GM10266 (cell line): Measurements from ENCODE around the gene EYS.
"Not testable (repeated sequence)": the region's sequence is repeated elsewhere in the genome, so short reads cannot be mapped to it uniquely, and the experiment has no call there.

Source experiments
- DNase-seq: peaks from one replicate; pipeline ENCODE4 v3.0.0; 2012; ENCODE audit errors: extremely low spot score
- TF ChIP-seq, protein P1 (sequence below): IDR thresholded peaks from 2 replicates; pipeline ENCODE4 v1.5.1; 2012; ENCODE audit warnings: mild to moderate bottlenecking, low read depth; ENCODE audit not compliant: control insufficient read depth, insufficient read depth; ENCODE audit errors: missing control alignments

The EYS gene

DNA sequence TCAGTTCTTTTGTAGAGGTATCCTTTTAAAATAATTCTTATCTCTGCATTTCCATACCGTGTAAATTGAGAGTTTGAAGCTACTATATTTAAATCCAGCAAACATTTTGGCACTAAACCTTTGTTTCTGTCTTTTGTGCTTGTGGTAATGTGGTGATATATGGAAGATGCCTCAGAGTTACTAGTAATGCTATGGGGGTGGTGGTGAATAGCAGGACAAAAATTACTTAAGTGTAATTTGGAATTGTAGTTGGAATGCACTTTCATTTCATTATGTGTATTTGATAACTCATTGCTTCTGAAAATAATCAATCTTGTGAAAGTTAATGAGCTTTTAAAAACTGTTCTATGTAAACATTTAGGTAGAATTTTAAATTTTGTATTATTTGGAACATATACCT lies 1666.9 kb downstream of the EYS start:
- DNase-seq, result no peak
- TF ChIP-seq, protein P1, sequence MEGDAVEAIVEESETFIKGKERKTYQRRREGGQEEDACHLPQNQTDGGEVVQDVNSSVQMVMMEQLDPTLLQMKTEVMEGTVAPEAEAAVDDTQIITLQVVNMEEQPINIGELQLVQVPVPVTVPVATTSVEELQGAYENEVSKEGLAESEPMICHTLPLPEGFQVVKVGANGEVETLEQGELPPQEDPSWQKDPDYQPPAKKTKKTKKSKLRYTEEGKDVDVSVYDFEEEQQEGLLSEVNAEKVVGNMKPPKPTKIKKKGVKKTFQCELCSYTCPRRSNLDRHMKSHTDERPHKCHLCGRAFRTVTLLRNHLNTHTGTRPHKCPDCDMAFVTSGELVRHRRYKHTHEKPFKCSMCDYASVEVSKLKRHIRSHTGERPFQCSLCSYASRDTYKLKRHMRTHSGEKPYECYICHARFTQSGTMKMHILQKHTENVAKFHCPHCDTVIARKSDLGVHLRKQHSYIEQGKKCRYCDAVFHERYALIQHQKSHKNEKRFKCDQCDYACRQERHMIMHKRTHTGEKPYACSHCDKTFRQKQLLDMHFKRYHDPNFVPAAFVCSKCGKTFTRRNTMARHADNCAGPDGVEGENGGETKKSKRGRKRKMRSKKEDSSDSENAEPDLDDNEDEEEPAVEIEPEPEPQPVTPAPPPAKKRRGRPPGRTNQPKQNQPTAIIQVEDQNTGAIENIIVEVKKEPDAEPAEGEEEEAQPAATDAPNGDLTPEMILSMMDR, result no peak

DNA sequence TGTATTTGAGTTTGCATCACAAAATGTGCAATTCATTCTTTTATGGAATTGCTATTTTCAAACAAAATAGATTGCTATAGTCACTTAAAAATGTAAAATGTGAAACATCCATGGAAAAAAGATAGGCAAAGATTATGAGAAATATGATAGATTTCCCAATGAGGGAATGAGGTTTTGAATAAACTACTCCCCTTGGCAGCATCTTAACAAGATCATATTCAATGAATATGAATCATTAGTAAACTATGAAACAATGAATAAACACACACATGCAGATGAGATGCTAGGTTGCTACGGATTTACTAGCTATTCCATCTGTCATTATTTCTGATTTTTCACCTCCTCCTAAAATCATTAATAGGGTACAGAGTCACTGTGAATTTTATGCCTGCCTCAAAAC lies 1669.6 kb downstream of the EYS start:
- TF ChIP-seq, protein P1, result no peak
- no peak for DNase-seq

DNA sequence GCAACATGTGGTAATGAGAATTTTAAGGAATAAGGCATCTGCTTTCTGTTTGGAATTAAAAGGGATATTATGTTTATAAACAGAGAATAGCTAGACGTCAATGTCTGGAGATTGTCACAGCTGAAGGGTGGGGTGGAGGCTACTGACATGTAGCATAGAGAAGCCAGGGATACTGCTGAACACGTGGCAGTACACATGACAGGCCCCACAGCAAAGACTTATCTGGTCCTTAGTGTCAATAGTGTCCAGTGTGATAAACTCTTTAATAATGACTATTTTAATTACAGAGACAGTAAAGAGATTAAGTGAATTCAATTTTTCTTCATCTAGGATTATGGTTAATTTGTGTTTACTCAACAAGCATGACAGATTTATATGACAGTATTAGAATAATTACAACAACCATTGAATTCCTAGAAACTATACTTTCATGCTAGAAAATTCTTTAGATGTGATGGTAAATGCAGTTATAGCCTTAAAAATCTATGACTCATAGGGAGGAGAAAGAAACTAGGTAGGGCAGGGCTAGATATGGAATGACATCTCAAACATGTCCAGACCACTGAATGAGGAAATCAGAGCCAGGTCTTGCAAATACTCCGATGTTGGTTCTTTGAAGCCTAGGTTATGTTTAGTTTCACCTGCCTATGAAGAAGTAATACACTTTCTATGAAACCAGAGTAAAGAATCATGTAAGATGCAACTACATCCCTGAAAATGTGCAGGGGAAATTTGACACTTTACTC lies 1671.9 kb downstream of the EYS start:
- TF ChIP-seq, protein P1, result no peak
- no peak for DNase-seq

DNA sequence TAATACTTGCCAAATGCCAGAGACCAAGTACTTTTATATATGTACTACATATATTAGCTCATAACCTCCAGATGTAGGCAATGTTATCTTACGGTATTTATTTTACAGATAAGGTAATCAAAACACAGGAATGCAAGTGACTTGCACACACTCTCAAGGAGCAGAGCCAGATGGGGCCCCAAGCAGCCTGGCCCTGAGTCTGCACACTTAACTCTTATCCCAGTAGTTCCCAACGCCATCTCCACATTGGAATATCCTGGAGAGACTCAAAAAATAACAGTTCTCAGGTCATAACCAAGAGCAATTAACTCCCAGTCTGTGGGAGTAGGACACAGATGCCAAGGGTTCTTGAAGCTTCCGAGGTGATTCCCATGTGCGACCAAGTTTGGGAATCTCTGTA lies 1672.7 kb downstream of the EYS start:
- DNase-seq, result no peak
- TF ChIP-seq, protein P1, result no peak

DNA sequence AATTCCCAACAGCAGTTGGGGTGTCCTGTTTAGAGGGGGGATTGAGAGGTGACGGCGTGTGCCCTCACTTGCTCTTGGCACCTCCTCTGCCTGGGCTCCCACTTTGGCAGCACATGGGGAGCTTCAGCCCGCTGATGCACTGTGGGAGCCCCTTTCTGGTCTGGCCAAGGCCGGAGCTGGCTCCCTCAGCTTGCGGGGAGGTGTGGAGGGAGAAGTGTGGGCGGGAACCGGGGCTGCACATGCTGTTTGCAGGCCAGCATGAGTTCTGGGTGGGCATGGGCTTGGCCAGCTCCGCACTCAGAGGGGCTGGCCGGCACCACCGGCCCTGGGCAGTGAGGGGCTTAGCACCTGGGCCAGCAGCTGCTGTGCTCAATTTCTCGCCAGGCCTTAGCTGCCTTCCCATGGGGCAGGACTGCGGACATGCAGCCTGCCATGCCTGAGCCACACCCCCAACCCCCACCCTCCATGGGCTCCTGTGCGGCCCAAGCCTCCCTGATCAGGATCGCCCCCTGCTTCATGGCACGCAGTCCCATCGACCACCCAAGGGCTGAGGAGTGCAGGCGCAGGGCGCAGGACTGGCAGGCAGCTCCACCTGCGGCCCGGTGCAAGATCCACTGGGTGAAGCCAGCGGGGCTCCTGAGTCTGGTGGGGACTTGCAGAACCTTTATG lies 1675.9 kb downstream of the EYS start:
- not testable (repeated sequence) for DNase-seq

DNA sequence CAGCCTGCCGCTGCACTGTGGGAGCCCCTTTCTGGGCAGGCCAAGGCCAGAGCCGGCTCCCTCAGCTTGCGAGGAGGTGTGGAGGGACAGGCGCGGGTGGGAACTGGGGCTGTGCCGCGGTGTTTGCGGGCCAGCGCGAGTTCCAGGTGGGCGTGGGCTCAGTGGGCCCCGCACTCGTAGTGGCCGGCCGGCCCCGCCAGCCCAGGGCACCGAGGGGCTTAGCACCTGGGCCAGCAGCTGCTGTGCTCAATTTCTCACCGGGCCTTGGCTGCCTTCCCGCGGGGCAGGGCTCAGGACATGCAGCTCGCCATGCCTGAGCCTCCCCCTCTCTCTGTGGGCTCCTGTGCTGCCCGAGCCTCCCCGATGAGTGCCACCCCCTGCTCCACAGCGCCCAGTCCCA lies 1683.3 kb downstream of the EYS start:
- TF ChIP-seq, protein P1, result no peak
- DNase-seq, result no peak

DNA sequence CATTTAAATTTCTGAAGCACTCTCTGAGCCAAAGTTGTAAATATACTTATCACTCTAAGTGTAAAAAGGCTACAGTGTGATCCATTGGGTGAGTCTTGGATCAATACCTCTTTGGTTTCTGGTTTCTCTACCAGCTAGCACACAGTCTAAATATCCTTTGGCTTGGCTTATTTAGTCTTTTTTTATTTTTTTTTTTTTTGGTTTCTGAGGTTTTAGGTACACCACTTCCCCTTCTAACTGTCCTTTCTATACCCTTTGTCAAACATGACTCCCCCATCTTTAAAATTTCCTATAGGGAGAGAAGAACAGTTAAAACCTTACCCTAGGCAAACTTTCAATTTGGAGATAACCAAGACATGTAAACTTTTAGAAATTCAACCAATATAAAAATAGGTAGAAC lies 1692.4 kb downstream of the EYS start:
- TF ChIP-seq, protein P1, result no peak
- DNase-seq, result no peak

DNA sequence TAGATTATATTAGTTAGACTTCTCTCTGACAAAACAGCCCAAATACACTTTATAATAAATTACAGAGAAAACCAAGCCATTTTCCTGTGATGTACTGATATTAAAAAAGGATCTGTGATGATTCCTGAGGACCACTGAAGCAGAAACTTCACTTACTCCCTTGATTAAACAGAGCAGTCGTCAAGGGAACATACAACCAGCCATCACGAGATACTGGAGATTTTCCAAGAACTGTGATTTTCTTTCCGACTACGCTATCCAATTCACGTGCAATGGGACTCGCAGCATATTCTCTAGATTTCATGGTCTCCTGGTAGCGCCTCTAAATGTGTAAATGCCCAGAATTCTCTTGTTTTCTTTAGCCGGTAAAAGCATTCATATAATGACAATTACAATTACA lies 1694.0 kb downstream of the EYS start:
- no peak for DNase-seq
- TF ChIP-seq, protein P1, result no peak
